Stimulated activated CD8-positive, alpha-beta memory T cell treated with anti-CD3 and anti-CD28 coated beads, Interleukin-15, amount 100 ng/mL, for 24 hours (primary cell): ENCODE measurements around the gene GLIPR1.
"Not testable (repeated sequence)": the region's sequence is repeated elsewhere in the genome, so short reads cannot be mapped to it uniquely, and the experiment has no call there.

Source experiments
- DNase-seq: peaks from one replicate; pipeline ENCODE4 v3.0.0-alpha.2; 2020; ENCODE audit warnings: low read depth

Gene GLIPR1

DNA sequence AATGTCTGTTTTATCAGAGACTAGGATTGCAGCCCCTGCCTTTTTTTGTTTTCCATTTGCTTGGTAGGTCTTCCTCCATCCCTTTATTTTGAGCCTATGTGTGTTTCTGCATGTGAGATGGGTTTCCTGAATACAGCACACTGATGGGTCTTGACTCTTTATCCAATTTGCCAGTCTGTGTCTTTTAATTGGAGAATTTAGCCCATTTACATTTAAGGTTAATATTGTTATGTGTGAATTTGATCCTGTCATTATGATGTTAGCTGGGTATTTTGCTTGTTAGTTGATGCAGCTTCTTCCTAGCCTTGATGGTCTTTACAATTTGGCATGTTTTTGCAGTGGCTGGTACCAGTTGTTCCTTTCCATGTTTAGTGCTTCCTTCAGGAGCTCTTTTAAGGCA is 40.7 kb downstream of the GLIPR1 start:
- not testable (repeated sequence) for DNase-seq

DNA sequence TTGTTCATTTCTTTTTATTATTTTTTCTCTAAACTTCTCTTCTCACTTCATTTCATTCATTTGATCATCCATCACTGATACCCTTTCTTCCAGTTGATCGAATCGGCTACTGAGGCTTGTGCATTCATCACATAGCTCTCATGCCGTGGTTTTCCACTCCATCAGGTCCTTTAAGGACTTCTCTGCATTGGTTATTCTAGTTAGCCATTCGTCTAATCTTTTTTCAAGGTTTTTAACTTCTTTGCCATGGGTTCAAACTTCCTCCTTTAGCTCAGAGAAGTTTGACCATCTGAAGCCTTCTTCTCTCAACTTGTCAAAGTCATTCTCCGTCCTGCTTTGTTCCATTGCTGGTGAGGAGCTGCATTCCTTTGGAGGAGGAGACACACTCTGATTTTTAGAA is 41.6 kb downstream of the GLIPR1 start:
- not testable (repeated sequence) for DNase-seq

DNA sequence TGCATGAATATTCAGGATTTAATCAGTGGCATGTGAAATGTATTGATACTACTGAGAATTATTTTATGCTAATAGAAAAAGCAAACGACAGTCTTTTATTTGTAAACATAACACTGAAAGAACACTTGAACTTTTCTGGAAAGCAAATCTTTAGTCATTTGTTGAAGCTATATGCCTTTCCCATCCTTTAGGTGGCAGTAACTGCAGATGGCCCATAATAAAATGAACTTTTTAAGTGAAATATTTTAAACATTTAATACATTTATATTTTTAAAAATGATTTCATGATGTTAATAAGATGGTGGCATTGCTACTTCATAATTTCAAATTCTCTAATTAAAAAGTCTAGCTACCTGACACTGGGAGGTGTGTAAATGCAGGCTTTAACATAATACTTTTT is 44.7 kb downstream of the GLIPR1 start:
- DNase-seq, result no peak

DNA sequence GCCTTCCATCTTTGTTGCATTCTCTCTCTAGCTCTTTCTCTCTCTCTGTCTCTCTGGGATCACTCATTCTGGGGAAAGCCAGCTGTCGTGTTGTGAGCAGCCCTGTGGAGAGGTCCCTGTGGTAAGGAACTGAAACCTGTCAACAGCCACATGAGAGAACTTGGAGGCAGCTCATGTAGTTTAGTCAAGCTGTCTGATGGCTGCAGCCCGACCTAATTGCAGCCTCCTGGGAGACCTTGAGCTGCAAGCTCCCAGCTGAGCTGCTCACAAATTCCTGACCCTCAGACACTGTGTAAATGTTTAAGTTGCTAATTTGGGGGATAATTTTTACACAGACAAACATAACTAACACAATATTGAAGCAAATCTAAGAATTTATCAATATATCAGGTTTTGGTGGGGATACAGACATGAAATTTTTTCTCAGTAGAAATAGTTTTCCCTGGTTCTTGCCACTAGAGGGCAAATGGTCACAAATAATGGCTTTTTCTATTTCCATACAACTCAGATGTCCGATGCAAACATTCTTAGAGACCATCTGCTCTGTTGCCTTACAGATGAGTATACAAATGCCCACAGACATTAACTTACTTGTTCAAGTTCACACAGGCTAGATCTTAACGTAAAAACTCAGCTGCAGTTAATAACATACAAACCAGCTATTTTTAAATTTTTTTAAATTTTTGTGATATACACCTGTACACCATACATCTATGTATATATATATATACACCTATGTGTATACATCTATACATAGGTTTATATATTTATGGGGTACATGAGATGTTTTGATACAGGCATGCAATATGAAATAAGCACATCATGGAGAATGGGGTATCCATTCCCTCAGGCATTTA is 46.3 kb downstream of the GLIPR1 start:
- DNase-seq, result no peak

DNA sequence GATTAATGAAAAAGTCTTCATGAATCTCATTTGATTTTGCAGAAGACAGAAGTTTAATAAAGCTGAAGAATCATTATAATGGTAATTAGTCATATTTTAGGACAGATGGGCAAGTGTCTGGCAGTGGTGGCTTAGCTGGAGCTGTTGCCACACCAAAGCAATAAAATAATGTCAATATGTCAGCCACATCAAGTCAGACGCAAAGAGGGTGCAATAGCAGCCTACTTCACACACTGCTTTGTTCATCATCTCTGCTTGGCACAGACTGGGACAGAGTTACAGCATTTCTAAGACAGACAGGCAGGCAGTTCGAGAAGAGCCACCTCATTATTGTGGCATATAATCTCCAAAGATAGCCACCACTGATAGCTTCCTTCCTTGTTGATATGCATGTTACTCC is 47.7 kb downstream of the GLIPR1 start:
- no peak for DNase-seq

DNA sequence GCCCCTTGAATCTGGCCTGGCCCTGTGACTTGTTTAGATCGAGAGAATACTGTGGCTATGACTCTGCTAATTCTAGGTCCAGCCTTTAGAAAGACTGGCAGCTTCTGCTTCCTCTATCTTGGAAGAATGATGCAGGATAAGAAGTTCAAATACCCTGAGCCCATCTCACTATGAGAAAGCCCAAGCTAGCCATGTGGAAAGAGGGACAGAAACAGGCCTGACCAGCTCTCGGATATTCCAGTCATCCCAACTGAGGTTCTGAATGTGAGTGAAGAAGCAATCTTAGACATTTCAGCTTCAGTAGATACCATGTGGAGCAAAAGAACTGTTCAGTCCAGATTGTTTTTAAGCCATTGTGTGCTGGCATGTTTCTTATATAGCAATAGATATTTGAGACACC is 48.1 kb downstream of the GLIPR1 start:
- no peak for DNase-seq

DNA sequence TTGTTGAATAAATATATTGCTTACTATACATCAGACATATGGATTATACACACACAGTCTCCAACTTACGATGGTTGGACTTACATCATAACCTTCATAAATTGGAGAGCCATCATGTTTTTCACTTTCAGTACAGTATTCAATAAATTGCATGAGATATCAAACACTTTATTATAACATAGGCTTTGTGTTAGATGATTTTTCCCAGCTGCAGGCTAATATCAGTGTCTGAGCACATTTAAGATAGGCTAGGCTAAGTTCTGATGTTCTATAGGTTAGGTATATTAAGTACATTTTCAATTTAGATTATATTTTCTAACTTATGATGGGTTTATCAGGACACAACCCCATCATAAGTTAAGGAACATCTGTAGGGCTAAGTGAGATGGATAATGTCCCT is 48.8 kb downstream of the GLIPR1 start:
- no peak for DNase-seq

DNA sequence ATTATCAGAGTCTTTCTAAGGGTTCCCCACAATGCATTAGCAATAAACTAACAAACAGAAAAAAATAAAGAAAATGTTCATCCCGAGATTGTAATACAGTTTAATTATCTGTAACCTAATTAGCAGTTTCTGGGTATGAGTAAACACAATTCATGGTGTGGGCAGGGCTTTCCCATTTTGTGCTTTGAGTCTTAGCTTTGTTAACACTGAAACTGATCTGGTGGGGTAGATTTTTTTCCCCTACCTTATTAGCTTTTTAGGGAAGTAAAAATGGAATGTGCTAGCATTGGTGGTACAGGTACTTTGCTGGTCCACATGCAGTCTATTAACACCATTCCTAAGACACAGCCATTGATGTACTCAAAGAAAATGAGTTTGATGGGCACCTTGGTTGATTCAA is 49.3 kb downstream of the GLIPR1 start:
- DNase-seq, result no peak

DNA sequence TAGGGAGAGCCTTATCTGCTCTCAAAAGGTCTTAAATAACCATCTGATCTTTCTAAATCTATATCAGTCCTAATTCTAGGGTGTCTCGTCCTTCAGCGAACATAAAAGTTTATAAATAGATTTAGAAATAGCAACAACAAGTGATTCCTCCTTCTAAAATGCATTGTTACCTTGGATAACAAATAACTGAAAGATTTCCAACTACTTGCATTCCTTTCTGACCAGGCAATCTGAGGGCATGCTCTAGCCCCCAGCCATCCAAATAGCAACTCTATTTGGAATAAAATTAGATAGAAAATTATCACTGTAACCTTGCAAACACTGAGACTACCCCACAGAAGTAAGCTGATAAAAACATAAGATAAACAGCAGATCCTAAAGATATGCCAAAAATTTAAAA is 52.7 kb downstream of the GLIPR1 start:
- no peak for DNase-seq

DNA sequence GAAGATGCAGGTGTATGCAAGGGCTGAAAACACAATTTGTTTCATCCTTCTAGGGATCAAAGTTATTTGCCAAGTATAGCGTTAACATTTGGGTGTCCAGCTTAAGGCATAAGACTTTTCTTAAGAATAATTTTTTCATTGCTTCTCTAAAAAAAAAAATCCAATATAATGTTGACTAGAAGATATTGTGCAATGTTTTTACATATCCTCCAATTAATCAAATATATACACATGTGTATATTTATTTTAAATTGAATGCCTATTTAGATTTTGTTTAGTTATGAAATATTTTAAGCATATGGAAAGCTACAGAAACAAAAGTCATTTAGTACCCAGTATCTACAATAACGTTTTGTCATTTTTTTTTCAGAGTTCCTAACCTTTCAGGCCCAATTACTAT is 59.3 kb downstream of the GLIPR1 start:
- DNase-seq, result no peak

DNA sequence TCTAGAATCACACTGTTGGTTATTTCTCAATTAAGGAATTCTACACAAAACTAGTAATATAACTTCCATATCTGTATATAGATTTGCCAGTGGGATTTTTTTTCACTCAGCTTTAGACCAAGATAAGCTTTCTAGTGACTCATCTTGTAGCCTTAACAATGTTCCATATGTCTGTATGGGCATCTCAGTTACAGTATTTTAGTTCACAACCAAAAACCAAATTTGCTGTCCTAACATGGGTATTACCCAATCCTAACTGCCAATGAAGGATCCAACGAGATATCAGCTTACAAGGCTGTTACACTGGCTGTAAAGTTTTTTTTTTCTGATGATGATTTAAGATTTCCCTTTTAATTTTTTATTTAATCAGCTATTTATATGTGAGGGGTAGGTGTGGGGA is 62.4 kb downstream of the GLIPR1 start:
- DNase-seq, result no peak

DNA sequence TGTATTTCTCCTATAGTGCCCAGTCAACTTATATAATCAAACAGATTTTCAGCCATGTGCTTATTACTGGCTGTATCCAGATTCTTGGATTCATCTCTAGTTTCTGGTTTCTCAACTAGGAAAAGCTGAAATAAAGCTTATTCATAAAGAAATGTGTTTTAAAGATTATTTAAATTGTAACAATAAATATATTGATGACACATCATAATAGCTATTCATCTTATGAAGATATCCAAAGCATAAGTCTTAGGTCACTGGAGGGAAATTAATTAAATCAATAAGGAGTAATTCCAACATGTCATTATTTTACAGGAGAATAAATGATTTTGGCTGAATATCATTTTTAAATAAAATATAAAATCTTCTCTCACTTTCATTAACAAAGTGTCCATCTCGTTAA is 63.0 kb downstream of the GLIPR1 start:
- no peak for DNase-seq

DNA sequence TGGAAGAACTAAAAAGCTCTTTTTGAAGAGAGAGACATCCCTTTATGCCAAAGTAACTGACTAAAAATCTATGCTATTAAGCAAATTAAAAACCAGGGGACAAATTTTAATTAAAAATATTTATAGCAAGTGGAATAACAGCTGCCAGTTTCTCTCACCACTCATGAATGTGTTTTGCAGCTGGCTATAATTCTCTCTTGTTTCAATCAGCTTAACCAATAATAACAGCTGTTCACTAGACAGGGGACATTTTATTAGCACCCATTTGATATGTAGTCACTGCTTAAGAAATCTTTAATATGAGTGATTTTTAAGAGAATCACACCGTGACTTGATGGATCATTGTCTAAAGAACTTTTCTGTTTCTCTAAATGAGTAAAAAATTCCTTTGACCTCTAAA is 65.1 kb downstream of the GLIPR1 start:
- DNase-seq, result no peak

DNA sequence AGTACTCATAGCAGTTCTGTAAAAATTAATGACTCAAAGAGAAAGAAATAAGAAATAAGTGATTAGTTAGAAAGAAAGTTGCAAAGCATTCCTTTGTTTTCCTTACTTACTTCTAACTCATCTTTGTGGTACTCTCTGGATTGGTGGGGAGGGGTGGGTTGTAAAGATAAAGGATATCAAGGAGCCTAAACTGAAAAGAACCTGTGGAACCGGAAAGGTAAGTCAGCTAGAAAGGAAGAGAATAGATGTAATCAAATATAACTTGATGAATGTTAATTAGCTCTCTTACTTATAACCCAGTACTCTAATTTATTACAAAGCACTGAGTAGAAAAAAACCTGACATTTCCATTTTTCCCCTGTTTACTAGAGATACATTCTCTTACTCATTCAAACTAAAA is 68.3 kb downstream of the GLIPR1 start:
- no peak for DNase-seq

DNA sequence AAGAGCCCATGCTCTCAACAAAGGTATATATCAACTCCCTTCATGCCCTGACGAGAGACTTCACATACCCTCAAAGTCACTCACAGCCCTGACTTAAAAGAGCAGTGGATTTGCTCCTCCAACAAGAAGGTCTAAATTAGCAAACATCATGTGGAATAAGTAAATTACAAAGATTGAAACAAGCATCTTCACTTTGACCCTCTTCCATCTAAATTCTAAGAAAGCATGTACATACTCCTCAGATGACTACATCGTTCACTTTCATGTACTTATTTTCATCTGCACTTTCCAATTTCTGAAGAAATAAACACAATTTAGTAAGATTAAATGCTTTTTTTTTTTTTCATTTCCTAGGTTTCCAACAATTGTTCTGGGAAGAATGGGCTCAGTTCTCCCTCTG is 69.4 kb downstream of the GLIPR1 start:
- no peak for DNase-seq

DNA sequence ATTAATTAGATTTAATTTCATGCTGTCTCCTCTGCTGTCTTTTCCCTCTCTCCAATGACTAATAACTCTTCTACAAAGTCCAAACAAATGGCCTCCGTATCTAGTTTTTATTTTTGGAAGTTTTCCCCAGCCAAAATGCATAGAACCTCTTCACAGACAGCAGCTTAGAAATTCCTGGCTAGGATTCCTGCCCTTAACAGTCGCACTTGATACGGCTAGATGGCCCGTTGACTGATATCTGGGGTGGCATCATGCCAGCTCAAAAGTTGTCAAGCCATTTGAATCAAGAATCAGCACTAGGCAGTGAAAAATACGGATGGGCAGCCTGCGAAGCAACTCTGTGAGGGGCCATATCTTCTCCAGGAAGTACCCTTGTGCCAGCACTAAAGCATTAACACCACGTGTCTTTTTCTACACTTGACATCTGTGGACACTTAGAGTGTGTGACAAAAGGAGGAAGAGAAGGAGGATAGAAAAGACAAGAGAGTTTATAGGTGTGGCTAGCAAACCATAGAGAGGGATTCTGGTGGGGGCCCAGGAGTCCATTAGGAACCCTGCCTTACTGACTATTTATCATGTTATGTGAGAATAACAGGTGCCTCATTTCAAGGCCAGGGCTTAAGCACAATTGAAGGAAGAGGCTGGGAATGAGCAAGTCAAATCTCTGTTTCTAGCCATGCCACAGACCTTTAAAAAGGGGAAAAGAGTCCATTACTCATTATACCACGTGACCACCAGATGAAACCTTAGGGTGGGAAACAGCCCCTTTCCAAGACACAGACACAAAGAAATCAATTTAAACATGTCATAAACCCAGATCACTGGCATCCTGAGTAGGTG is 70.1 kb downstream of the GLIPR1 start:
- DNase-seq, result no peak

DNA sequence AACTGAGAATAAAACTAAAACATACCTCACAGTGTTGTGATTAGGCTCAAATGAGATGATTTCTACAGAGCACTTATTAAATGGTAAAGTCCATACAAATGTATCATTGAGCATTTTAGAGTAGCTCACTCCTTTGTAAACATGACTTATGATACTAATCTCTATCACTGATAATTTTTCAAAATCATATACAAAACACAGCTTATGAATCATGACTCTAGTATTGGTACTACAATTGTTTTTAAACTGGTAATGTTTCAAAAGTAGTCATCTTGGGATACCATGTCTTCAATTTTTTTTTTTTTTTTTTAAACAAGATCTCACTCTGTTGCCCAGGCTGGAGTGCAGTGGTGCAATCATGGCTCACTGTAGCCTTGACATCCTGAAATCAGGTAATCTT is 70.9 kb downstream of the GLIPR1 start:
- DNase-seq, result no peak

DNA sequence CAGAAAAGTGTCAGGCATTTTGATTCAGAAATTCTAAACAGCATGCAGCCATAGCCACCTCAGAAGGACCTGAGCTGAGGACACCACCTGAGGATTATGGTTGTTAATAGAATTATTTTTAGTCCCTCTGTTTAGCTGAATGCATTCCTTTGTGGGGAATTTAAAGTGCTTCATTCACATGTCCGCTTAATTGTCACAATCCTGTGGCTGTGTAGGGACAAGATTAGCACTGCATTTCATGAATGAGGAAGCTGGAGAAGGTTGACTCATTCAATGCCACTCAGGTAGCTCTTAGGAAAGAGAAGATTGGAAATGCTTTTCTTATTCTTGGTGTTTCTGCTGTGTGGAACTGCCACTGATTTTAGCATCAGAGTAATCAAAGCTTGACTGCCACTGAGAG is 72.8 kb downstream of the GLIPR1 start:
- DNase-seq, result no peak
